B cell (primary cell): ENCODE measurements around the gene IFT43. TPM values are rescaled to one million over a fixed set of nuclear protein-coding genes. Genes with fewer than 3 reads are reported as not detected.

Source experiments
- ATAC-seq: fragments of 200-7000 bp; cut with Tn5 transposase; one replicate; pipeline ENCODE4 v1.10.0; 2021; ENCODE audit warnings: low read depth, mild to moderate bottlenecking, moderate number of reproducible peaks, moderate library complexity
- CTCF ChIA-PET: fragments of 350-600 bp; sonication (Branson Sonifier 250); formaldehyde crosslinking; loops from one replicate; lab custom pipeline; 2021; ENCODE audit warnings: antibody characterized with exemption, inconsistent platforms; lab: Charles Lee
- POLR2A ChIA-PET: fragments of 350-600 bp; sonication (Branson Sonifier 250); formaldehyde crosslinking; loops from one replicate; lab custom pipeline; 2021; ENCODE audit warnings: antibody characterized with exemption; lab: Charles Lee
- DNase-seq: peaks from one replicate; pipeline ENCODE4 v3.0.0; 2013
- H2AFZ ChIP-seq: 2 replicates; pipeline ENCODE4 v1.6.1; 2012; ENCODE audit warnings: mild to moderate bottlenecking, low read depth, low read length; ENCODE audit not compliant: insufficient read depth, poor library complexity, severe bottlenecking
- H3K27ac ChIP-seq, 2 donors: 1 replicate in 1 of 2; 2 replicates in 1 of 2; pipeline ENCODE4 v1.5.1; 2012 to 2013; ENCODE audit warnings: low read length in 2 of 2, mild to moderate bottlenecking in 2 of 2, moderate library complexity in 1 of 2
- H3K27me3 ChIP-seq, 4 experiments: fragments of 200-600 bp in 1 of 4; sonication (generic) in 1 of 4; replicated peaks in 1 of 4; 1 replicate in 2 of 4; 2 replicates in 2 of 4; pipeline versions ENCODE4 v1.6.1 to v1.7.0; 2013 to 2016; ENCODE audit warnings: low read length in 3 of 4, mild to moderate bottlenecking in 2 of 4, mixed read lengths in 1 of 4, moderate library complexity in 1 of 4; ENCODE audit not compliant: insufficient read depth in 4 of 4, control insufficient read depth in 3 of 4; ENCODE audit errors: control extremely low read depth in 1 of 4
- H3K36me3 ChIP-seq, 2 experiments: replicated peaks in 1 of 2; 1 replicate in 1 of 2; 2 replicates in 1 of 2; pipeline versions ENCODE4 v1.6.1 to v1.7.1; 2013; ENCODE audit warnings: low read length in 1 of 2; ENCODE audit not compliant: insufficient read depth in 2 of 2, control insufficient read depth in 1 of 2; ENCODE audit errors: control extremely low read depth in 1 of 2, extremely low read depth in 1 of 2
- H3K4me1 ChIP-seq, 2 donors: fragments of 200-600 bp in 1 of 2; sonication (generic) in 1 of 2; 1 replicate in 1 of 2; 2 replicates in 1 of 2; pipeline versions ENCODE4 v1.5.1 to v1.6.1; 2013 to 2017; ENCODE audit warnings: low read length in 2 of 2; ENCODE audit not compliant: control insufficient read depth in 2 of 2, insufficient read depth in 2 of 2
- H3K4me2 ChIP-seq: replicated peaks from 2 replicates; pipeline ENCODE3; 2012; ENCODE audit warnings: mild to moderate bottlenecking, low read depth, low read length; ENCODE audit not compliant: poor library complexity, severe bottlenecking
- H3K4me3 ChIP-seq, 5 experiments: fragments of 200-600 bp in 1 of 5; sonication (generic) in 1 of 5; 1 replicate in 3 of 5; 2 replicates in 2 of 5; pipeline versions ENCODE4 v1.5.1 to v1.7.0; 2011 to 2016; ENCODE audit warnings: low read length in 4 of 5, mild to moderate bottlenecking in 4 of 5, low read depth in 2 of 5, control low read depth in 1 of 5, moderate library complexity in 1 of 5; ENCODE audit not compliant: insufficient read depth in 1 of 5; ENCODE audit errors: control extremely low read depth in 1 of 5, extremely low read depth in 1 of 5
- H3K79me2 ChIP-seq: fragments of 200-600 bp; sonication (generic); one replicate; pipeline ENCODE4 v1.6.0; 2016; ENCODE audit warnings: low read length; ENCODE audit not compliant: control insufficient read depth, insufficient read depth
- H3K9ac ChIP-seq: fragments of 200-600 bp; sonication (generic); 2 replicates; pipeline ENCODE4 v1.6.1; 2017; ENCODE audit warnings: mild to moderate bottlenecking, low read length, moderate library complexity
- H3K9me3 ChIP-seq, 3 donors: one replicate each; pipeline versions ENCODE4 v1.6.1 to v1.7.1; 2013; ENCODE audit warnings: low read length in 2 of 3; ENCODE audit not compliant: control insufficient read depth in 2 of 3, insufficient read depth in 1 of 3; ENCODE audit errors: control extremely low read depth in 1 of 3
- H4K20me1 ChIP-seq: 2 replicates; pipeline ENCODE4 v1.6.0; 2012; ENCODE audit warnings: mild to moderate bottlenecking, low read length; ENCODE audit not compliant: insufficient read depth, control insufficient read depth, poor library complexity, severe bottlenecking
- H3K27ac Mint-ChIP-seq: one replicate; pipeline ENCODE4 v1.8.0; 2021; ENCODE audit warnings: mixed read lengths
- H3K27me3 Mint-ChIP-seq: one replicate; pipeline ENCODE4 v1.8.0; 2021; ENCODE audit warnings: mixed read lengths
- H3K4me1 Mint-ChIP-seq: one replicate; pipeline ENCODE4 v1.8.0; 2021; ENCODE audit warnings: mixed read lengths
- H3K4me3 Mint-ChIP-seq: one replicate; pipeline ENCODE4 v1.8.0; 2021; ENCODE audit warnings: mixed read lengths
- H3K9me3 Mint-ChIP-seq: one replicate; pipeline ENCODE4 v1.8.0; 2022; ENCODE audit warnings: mixed read lengths; ENCODE audit not compliant: insufficient read depth
- EZH2 ChIP-seq: IDR thresholded peaks from 2 replicates; pipeline ENCODE4 v1.6.1; 2012; ENCODE audit warnings: borderline replicate concordance, low read depth, mild to moderate bottlenecking, moderate library complexity, low read length; ENCODE audit not compliant: insufficient read depth, poor library complexity, severe bottlenecking
- WGBS: methylation state at CpG from one replicate; pipeline ENCODE4 v1.1.5; 2013; ENCODE audit warnings: missing lambda C conversion rate; ENCODE audit not compliant: insufficient coverage; 5-methylcytosine and 5-hydroxymethylcytosine counted together
- intact Hi-C: fragments of 100-400 bp; cut with micrococcal nuclease; formaldehyde crosslinking; loops from one replicate; pipeline ENCODE4 v1.10.0; 2022
- polyA plus RNA-seq: library from polyadenylated mRNA; depleted of rRNA; stranded (reverse); fragments of >200 nt; gene quantifications from 2 replicates; pipeline ENCODE4 v1.2.3, GENCODE V29; 2012
- total RNA-seq, 2 donors: library from RNA; stranded (reverse); fragments of 120-200 nt in 1 of 2; gene quantifications; 1 replicate in 1 of 2; 2 replicates in 1 of 2; pipeline versions ENCODE4 v1.2.3 to v1.2.4, GENCODE V29; 2013 to 2022
- TF ChIP-seq, protein P1 (sequence below): fragments of 200-600 bp; IDR thresholded peaks from one replicate; pipeline ENCODE4 v1.8.0; 2022; ENCODE audit warnings: antibody characterized with exemption, mild to moderate bottlenecking

The IFT43 gene
- total and polyA plus RNA-seq, 2 donors (not counting 1 experiment from before 2014, with no cell fraction given) = 14.7 to 21.5 TPM

DNA sequence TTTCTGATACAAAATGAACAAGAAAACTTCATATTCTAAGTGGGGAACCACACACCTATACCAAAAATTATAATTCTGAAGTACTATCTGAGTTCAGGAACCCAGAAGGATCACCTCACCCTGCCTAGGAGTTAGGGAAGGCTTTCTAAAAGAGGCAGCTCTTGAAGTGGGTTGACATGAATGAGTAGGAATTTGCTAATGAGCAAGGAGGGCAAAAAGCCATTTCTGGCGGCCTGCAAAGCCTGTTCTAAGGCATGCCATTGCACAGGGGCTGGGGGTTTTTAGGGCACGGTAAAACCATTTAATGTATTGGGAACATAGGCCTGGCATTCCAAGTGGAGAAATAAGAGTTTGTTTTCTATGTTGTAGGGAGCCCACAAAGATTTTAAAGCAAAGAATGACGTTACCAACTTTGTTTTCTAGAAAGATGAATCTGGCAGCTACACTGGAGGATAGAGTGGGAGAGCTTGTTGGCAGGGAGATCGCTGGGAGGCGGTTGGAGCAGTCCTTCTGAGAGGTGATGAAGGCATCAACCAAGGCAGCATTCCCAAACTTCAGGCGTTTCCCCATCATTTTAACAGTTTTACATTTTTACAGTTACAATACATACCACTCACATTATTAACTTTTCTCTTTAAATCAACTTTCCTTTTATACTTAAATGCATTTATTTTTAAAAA lies 14.1 kb downstream of the IFT43 start:
- POLR2A ChIA-PET = no interaction called here
- H3K9me3 ChIP-seq = peaks cover 0 to 9% (median 4%) of the 10 kb centered on the region in 3 donors
- H3K4me2 ChIP-seq = no peak overlapping the region
- H2AFZ ChIP-seq = no peak overlapping the region
- no peak for DNase-seq
- H3K4me1 Mint-ChIP-seq = no peaks in the 10 kb centered on the region
- no peak overlapping the region for H3K4me3 Mint-ChIP-seq
- H3K9me3 Mint-ChIP-seq = peaks cover 3% of the 10 kb centered on the region
- no peak overlapping the region for H3K27ac Mint-ChIP-seq
- no peaks in the 10 kb centered on the region for H3K27me3 ChIP-seq
- no peaks in the 10 kb centered on the region for H3K4me1 ChIP-seq
- WGBS = 97% methylated on average over 5 of the region's 6 CpGs
- intact Hi-C loops = no loop called here
- TF ChIP-seq EZH2 = no peak
- peaks cover 3 to 34% of the 10 kb centered on the region in 2 experiments for H3K36me3 ChIP-seq
- no peak overlapping the region for H3K4me3 ChIP-seq
- no peaks in the 10 kb centered on the region for H4K20me1 ChIP-seq
- H3K9ac ChIP-seq = no peak overlapping the region
- no peaks in the 10 kb centered on the region for H3K79me2 ChIP-seq
- no peak for ATAC-seq
- H3K27me3 Mint-ChIP-seq = no peaks in the 10 kb centered on the region
- no peak overlapping the region for H3K27ac ChIP-seq
- CTCF ChIA-PET = interaction anchor here (0.7 kb wide), 1 partner anchor 1718 kb away, joined by 4 read pairs; no protein-coding TSS in a partner anchor

DNA sequence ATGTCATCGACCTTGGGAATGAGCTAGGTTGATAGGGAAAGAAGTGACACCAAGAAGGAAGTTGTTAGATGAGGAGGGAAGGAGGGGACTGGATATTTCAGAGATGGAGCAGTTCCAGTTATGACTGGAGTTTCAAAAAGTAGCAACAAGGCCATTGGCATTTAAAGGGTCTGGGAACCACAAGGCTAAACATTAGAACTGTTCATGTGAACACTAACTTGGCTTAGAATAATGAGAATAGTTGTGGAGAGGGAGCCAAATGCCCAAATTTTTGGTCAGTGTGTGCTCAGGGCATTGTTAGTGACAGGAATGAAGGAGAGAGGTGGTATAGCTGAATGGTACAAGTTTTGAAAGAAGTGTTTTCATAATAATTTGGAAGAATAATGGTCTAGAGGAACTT lies 16.8 kb downstream of the IFT43 start:
- Histone ChIP-seq H3K9ac (no peak overlapping the region), H3K4me3 (no peak overlapping the region), H4K20me1 (no peaks in the 10 kb centered on the region), H3K4me1 (no peaks in the 10 kb centered on the region), H2AFZ (no peak overlapping the region), H3K79me2 (no peaks in the 10 kb centered on the region), H3K4me2 (no peak overlapping the region), H3K36me3 (peaks cover 5 to 37% of the 10 kb centered on the region in 2 experiments), H3K27me3 (no peaks in the 10 kb centered on the region), H3K27ac (no peak overlapping the region), H3K9me3 (peaks cover 4 to 9% (median 6%) of the 10 kb centered on the region in 3 donors)
- peaks cover 8% of the 10 kb centered on the region for H3K9me3 Mint-ChIP-seq
- 100% methylated on average over 1 of the region's 1 CpG for WGBS
- TF ChIP-seq, protein P1, sequence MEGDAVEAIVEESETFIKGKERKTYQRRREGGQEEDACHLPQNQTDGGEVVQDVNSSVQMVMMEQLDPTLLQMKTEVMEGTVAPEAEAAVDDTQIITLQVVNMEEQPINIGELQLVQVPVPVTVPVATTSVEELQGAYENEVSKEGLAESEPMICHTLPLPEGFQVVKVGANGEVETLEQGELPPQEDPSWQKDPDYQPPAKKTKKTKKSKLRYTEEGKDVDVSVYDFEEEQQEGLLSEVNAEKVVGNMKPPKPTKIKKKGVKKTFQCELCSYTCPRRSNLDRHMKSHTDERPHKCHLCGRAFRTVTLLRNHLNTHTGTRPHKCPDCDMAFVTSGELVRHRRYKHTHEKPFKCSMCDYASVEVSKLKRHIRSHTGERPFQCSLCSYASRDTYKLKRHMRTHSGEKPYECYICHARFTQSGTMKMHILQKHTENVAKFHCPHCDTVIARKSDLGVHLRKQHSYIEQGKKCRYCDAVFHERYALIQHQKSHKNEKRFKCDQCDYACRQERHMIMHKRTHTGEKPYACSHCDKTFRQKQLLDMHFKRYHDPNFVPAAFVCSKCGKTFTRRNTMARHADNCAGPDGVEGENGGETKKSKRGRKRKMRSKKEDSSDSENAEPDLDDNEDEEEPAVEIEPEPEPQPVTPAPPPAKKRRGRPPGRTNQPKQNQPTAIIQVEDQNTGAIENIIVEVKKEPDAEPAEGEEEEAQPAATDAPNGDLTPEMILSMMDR = no peak
- no peak for TF ChIP-seq EZH2
- DNase-seq = no peak
- no peaks in the 10 kb centered on the region for H3K27me3 Mint-ChIP-seq
- ATAC-seq = no peak
- no peaks in the 10 kb centered on the region for H3K4me1 Mint-ChIP-seq
- no peak overlapping the region for H3K4me3 Mint-ChIP-seq
- ChIA-PET CTCF (interaction anchor here (0.9 kb wide), 1 partner anchor 13 kb away, joined by 3 read pairs; no protein-coding TSS in a partner anchor), POLR2A (no interaction called here)
- intact Hi-C loops = no loop called here
- no peak overlapping the region for H3K27ac Mint-ChIP-seq
